Measurements from ENCODE around the gene SLC12A7.

SLC12A7 gene

GRCh38 chr5:1135696-1136525 lies 24.0 kb upstream of the SLC12A7 start:
- Histone ChIP-seq H3K9me3 (ENCODE audit: control insufficient read depth in 5 of 5, low read length in 5 of 5) (no peaks in the 10 kb centered on the region), H3K4me1 (ENCODE audit: control insufficient read depth in 5 of 5, insufficient read depth in 5 of 5, low read length in 5 of 5) (peaks cover 2 to 44% (median 25%) of the 10 kb centered on the region in 5 donors), H3K27ac (ENCODE audit: low read depth, low read length) (no peak overlapping the region), H3K36me3 (ENCODE audit: control insufficient read depth in 5 of 5, insufficient read depth in 5 of 5, low read length in 5 of 5) (no peaks in the 10 kb centered on the region), H3K4me3 (ENCODE audit: low read depth in 1 of 5, low read length in 5 of 5) (no peak overlapping the region), H3K27me3 (ENCODE audit: control insufficient read depth in 5 of 5, insufficient read depth in 4 of 5, low read length in 5 of 5) (peaks cover 4 to 10% (median 6%) of the 10 kb centered on the region in 5 donors), H3K9ac (ENCODE audit: low read length in 5 of 5) (no peak overlapping the region)

DNA sequence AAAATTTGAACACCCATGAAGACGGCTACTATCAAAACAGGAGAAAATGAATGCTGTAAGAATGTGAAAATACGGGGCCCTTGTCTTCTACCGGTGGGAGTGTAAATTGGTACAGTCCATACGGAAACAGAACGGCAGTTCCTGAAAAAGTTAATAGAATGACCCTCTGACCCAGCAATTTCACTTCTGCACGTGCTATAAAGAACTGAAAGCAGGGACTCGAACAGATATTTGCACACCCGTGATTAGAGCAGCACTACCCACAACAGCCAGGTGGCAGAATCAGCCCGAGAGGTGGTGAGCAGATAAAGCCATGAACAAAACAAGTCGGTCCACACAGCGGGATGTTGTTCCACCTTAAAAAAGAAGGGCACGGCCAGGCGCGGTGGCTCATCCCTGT lies 22.6 kb upstream of the SLC12A7 start:
- Histone ChIP-seq H3K27ac (ENCODE audit: low read depth, low read length) (no peak overlapping the region), H3K9ac (ENCODE audit: low read length in 5 of 5) (no peak overlapping the region), H3K4me1 (ENCODE audit: control insufficient read depth in 5 of 5, insufficient read depth in 5 of 5, low read length in 5 of 5) (peaks cover 2 to 33% (median 14%) of the 10 kb centered on the region in 5 donors), H3K27me3 (ENCODE audit: control insufficient read depth in 5 of 5, insufficient read depth in 4 of 5, low read length in 5 of 5) (peaks cover 2 to 9% (median 7%) of the 10 kb centered on the region in 5 donors), H3K36me3 (ENCODE audit: control insufficient read depth in 5 of 5, insufficient read depth in 5 of 5, low read length in 5 of 5) (no peaks in the 10 kb centered on the region), H3K4me3 (ENCODE audit: low read depth in 1 of 5, low read length in 5 of 5) (no peak overlapping the region), H3K9me3 (ENCODE audit: control insufficient read depth in 5 of 5, low read length in 5 of 5) (no peaks in the 10 kb centered on the region)

DNA sequence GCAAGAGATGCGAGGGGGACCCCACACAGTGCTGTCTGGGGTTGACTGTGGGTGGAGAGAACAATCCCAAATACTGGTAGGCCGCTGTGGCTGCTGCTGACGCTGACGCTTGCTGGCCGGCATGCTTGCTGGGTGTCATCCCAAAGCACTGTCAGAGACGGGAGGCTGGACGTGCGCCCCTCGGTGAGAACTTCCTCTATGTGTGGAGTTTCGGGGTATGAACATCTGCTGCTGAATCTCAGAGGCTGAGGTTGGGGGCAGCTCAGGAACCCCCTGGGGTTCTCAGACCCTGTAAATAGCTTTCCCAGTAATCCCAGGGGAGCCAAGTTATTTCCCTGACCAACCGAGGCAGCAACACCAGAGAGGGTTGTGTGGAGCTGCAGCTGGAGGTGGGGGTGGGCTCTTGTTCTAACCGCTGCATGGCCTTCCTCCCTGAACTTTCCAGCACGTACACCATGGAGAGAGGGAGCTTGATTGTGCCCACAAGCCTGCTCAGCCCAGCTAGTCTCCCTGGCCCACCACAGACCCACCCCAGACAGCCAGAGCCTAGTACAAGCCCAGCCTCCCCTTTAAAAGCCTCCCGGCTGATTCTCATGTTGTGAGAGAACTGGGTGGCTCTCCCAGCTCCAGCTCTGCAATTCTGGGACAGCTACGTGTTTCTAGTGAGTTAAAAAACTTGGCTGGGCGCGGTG lies 21.8 kb upstream of the SLC12A7 start:
- no peak overlapping the region for H3K9ac ChIP-seq (ENCODE audit: low read length in 5 of 5)
- H3K27ac ChIP-seq (ENCODE audit: low read depth, low read length), result no peak overlapping the region
- peaks cover 2 to 32% (median 14%) of the 10 kb centered on the region in 5 donors for H3K4me1 ChIP-seq (ENCODE audit: control insufficient read depth in 5 of 5, insufficient read depth in 5 of 5, low read length in 5 of 5)
- H3K36me3 ChIP-seq (ENCODE audit: control insufficient read depth in 5 of 5, insufficient read depth in 5 of 5, low read length in 5 of 5), result no peaks in the 10 kb centered on the region
- no peak overlapping the region for H3K4me3 ChIP-seq (ENCODE audit: low read depth in 1 of 5, low read length in 5 of 5)
- H3K27me3 ChIP-seq (ENCODE audit: control insufficient read depth in 5 of 5, insufficient read depth in 4 of 5, low read length in 5 of 5), result peaks cover 2 to 9% (median 7%) of the 10 kb centered on the region in 5 donors
- H3K9me3 ChIP-seq (ENCODE audit: control insufficient read depth in 5 of 5, low read length in 5 of 5), result no peaks in the 10 kb centered on the region

GRCh38 chr5:1133108-1133507 lies 21.2 kb upstream of the SLC12A7 start:
- no peaks in the 10 kb centered on the region for H3K9me3 ChIP-seq (ENCODE audit: control insufficient read depth in 5 of 5, low read length in 5 of 5)
- peaks cover 2 to 31% (median 20%) of the 10 kb centered on the region in 5 donors for H3K4me1 ChIP-seq (ENCODE audit: control insufficient read depth in 5 of 5, insufficient read depth in 5 of 5, low read length in 5 of 5)
- no peak overlapping the region for H3K9ac ChIP-seq (ENCODE audit: low read length in 5 of 5)
- H3K4me3 ChIP-seq (ENCODE audit: low read depth in 1 of 5, low read length in 5 of 5), result no peak overlapping the region
- no peaks in the 10 kb centered on the region for H3K36me3 ChIP-seq (ENCODE audit: control insufficient read depth in 5 of 5, insufficient read depth in 5 of 5, low read length in 5 of 5)
- no peak overlapping the region for H3K27ac ChIP-seq (ENCODE audit: low read depth, low read length)
- H3K27me3 ChIP-seq (ENCODE audit: control insufficient read depth in 5 of 5, insufficient read depth in 4 of 5, low read length in 5 of 5), result peaks cover 2 to 11% (median 8%) of the 10 kb centered on the region in 5 donors

GRCh38 chr5:1132570-1132969 lies 20.7 kb upstream of the SLC12A7 start:
- H3K4me3 ChIP-seq (ENCODE audit: low read depth in 1 of 5, low read length in 5 of 5), result no peak overlapping the region
- H3K4me1 ChIP-seq (ENCODE audit: control insufficient read depth in 5 of 5, insufficient read depth in 5 of 5, low read length in 5 of 5), result peaks cover 0 to 30% (median 20%) of the 10 kb centered on the region in 5 donors
- H3K36me3 ChIP-seq (ENCODE audit: control insufficient read depth in 5 of 5, insufficient read depth in 5 of 5, low read length in 5 of 5), result no peaks in the 10 kb centered on the region
- H3K27ac ChIP-seq (ENCODE audit: low read depth, low read length), result no peak overlapping the region
- no peak overlapping the region for H3K9ac ChIP-seq (ENCODE audit: low read length in 5 of 5)
- peaks cover 2 to 15% (median 8%) of the 10 kb centered on the region in 5 donors for H3K27me3 ChIP-seq (ENCODE audit: control insufficient read depth in 5 of 5, insufficient read depth in 4 of 5, low read length in 5 of 5)
- no peaks in the 10 kb centered on the region for H3K9me3 ChIP-seq (ENCODE audit: control insufficient read depth in 5 of 5, low read length in 5 of 5)

DNA sequence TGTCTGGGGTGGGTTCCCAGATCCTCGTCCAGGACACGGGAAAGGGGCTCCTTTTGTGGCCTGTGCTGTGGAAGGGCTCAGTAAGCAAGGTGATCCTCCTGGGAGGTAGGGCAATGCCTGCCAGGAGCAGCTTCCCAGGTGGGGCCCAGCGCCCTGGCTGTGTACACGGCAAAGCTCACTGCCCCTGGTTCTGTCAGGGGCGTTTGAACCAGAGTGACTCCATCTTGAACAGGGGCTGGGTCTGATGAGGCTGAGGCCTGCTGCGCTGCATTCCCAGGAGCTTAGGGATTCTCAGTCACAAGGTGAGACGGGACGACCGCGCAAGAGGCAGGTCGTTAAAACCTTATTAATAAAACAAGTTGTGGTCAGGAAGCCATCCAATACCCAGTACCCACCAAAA lies 19.9 kb upstream of the SLC12A7 start:
- no peak overlapping the region for H3K27ac ChIP-seq (ENCODE audit: low read depth, low read length)
- H3K9me3 ChIP-seq (ENCODE audit: control insufficient read depth in 5 of 5, low read length in 5 of 5), result no peaks in the 10 kb centered on the region
- H3K36me3 ChIP-seq (ENCODE audit: control insufficient read depth in 5 of 5, insufficient read depth in 5 of 5, low read length in 5 of 5), result no peaks in the 10 kb centered on the region
- no peak overlapping the region for H3K4me3 ChIP-seq (ENCODE audit: low read depth in 1 of 5, low read length in 5 of 5)
- H3K9ac ChIP-seq (ENCODE audit: low read length in 5 of 5), result no peak overlapping the region
- H3K27me3 ChIP-seq (ENCODE audit: control insufficient read depth in 5 of 5, insufficient read depth in 4 of 5, low read length in 5 of 5), result peaks cover 2 to 15% (median 8%) of the 10 kb centered on the region in 5 donors
- H3K4me1 ChIP-seq (ENCODE audit: control insufficient read depth in 5 of 5, insufficient read depth in 5 of 5, low read length in 5 of 5), result peaks cover 0 to 21% (median 16%) of the 10 kb centered on the region in 5 donors

DNA sequence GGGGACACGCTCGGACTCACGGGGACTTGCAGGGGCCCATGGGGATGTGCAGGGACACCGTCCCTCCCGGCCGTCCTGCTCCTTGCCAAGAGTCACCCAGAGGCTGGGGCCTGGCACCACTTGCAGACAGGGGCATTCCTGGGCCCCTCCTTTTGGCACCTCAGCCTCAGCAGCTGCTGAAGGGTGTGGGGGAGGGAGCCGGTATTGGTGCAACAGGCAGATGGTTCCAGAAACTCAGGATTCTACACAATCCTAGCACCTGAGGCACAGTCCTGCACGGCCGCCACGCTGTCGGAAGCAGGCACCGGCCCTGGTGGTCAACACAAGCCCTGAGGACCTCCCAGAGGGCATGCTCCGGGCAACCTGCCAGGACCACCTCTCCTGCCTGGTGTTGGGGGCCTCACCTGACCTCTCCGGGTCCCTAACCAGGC lies 19.3 kb upstream of the SLC12A7 start:
- Histone ChIP-seq H3K27ac (ENCODE audit: low read depth, low read length) (no peak overlapping the region), H3K4me1 (ENCODE audit: control insufficient read depth in 5 of 5, insufficient read depth in 5 of 5, low read length in 5 of 5) (peaks cover 0 to 20% (median 16%) of the 10 kb centered on the region in 5 donors), H3K9me3 (ENCODE audit: control insufficient read depth in 5 of 5, low read length in 5 of 5) (no peaks in the 10 kb centered on the region), H3K27me3 (ENCODE audit: control insufficient read depth in 5 of 5, insufficient read depth in 4 of 5, low read length in 5 of 5) (peaks cover 2 to 15% (median 8%) of the 10 kb centered on the region in 5 donors), H3K4me3 (ENCODE audit: low read depth in 1 of 5, low read length in 5 of 5) (no peak overlapping the region), H3K9ac (ENCODE audit: low read length in 5 of 5) (no peak overlapping the region), H3K36me3 (ENCODE audit: control insufficient read depth in 5 of 5, insufficient read depth in 5 of 5, low read length in 5 of 5) (no peaks in the 10 kb centered on the region)

GRCh38 chr5:1130218-1130946 lies 18.5 kb upstream of the SLC12A7 start:
- Histone ChIP-seq H3K9ac (ENCODE audit: low read length in 5 of 5) (no peak overlapping the region), H3K36me3 (ENCODE audit: control insufficient read depth in 5 of 5, insufficient read depth in 5 of 5, low read length in 5 of 5) (no peaks in the 10 kb centered on the region), H3K4me3 (ENCODE audit: low read depth in 1 of 5, low read length in 5 of 5) (no peak overlapping the region), H3K27ac (ENCODE audit: low read depth, low read length) (no peak overlapping the region), H3K9me3 (ENCODE audit: control insufficient read depth in 5 of 5, low read length in 5 of 5) (no peaks in the 10 kb centered on the region), H3K4me1 (ENCODE audit: control insufficient read depth in 5 of 5, insufficient read depth in 5 of 5, low read length in 5 of 5) (peaks cover 0 to 18% (median 15%) of the 10 kb centered on the region in 5 donors), H3K27me3 (ENCODE audit: control insufficient read depth in 5 of 5, insufficient read depth in 4 of 5, low read length in 5 of 5) (peaks cover 2 to 14% (median 8%) of the 10 kb centered on the region in 5 donors)

DNA sequence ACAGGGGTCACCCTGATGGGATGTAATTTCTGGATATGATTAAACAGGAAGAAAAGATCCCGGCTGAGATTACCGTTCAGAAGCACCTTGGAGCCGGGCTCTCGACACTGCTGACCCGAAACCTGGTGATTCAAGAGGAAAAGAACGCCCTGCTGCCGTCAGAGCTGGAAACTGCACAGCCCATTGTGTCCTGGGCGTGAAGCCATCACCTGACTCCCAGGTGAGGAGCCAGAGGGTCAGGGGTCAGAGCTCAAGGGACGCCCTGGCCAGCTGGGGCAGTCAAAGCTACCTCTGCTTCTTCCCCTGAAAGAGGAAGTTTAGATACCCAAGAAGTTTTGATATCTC lies 17.8 kb upstream of the SLC12A7 start:
- Histone ChIP-seq H3K4me1 (ENCODE audit: control insufficient read depth in 5 of 5, insufficient read depth in 5 of 5, low read length in 5 of 5) (peaks cover 5 to 24% (median 19%) of the 10 kb centered on the region in 5 donors), H3K9ac (ENCODE audit: low read length in 5 of 5) (no peak overlapping the region), H3K27ac (ENCODE audit: low read depth, low read length) (no peak overlapping the region), H3K9me3 (ENCODE audit: control insufficient read depth in 5 of 5, low read length in 5 of 5) (no peaks in the 10 kb centered on the region), H3K4me3 (ENCODE audit: low read depth in 1 of 5, low read length in 5 of 5) (no peak overlapping the region), H3K27me3 (ENCODE audit: control insufficient read depth in 5 of 5, insufficient read depth in 4 of 5, low read length in 5 of 5) (peaks cover 2 to 12% (median 8%) of the 10 kb centered on the region in 5 donors), H3K36me3 (ENCODE audit: control insufficient read depth in 5 of 5, insufficient read depth in 5 of 5, low read length in 5 of 5) (no peaks in the 10 kb centered on the region)

Data from subcutaneous abdominal adipose tissue (tissue), 5 donors.